Liver (tissue), 9 donors: ENCODE results near the gene YDJC. TPM values are rescaled to one million over a fixed set of nuclear protein-coding genes. Genes with fewer than 3 reads are reported as not detected.

Experiments
- DNase-seq: peaks from one replicate; pipeline ENCODE4 v3.0.0-alpha.2; 2017; ENCODE audit warnings: low spot score
- H3K27ac ChIP-seq, 2 donors: one replicate each; pipeline ENCODE4 v1.7.0; 2013; ENCODE audit warnings: inconsistent platforms in 2 of 2, low read length in 2 of 2, control low read depth in 1 of 2, low read depth in 1 of 2, mild to moderate bottlenecking in 1 of 2
- H3K27me3 ChIP-seq, 4 donors: one replicate each; pipeline versions ENCODE4 v1.6.1 to v1.7.0; 2013; ENCODE audit warnings: low read length in 3 of 4, inconsistent platforms in 1 of 4, mild to moderate bottlenecking in 1 of 4, moderate library complexity in 1 of 4; ENCODE audit not compliant: control insufficient read depth in 4 of 4, insufficient read depth in 4 of 4
- H3K36me3 ChIP-seq, 4 donors: one replicate each; pipeline versions ENCODE4 v1.6.1 to v1.7.0; 2013; ENCODE audit warnings: low read length in 3 of 4, mild to moderate bottlenecking in 3 of 4, low read depth in 1 of 4, moderate library complexity in 1 of 4; ENCODE audit not compliant: control insufficient read depth in 4 of 4, insufficient read depth in 3 of 4
- H3K4me1 ChIP-seq, 4 donors: one replicate each; pipeline versions ENCODE4 v1.6.1 to v1.7.0; 2013; ENCODE audit warnings: low read length in 3 of 4, mild to moderate bottlenecking in 3 of 4, moderate library complexity in 1 of 4; ENCODE audit not compliant: control insufficient read depth in 4 of 4, insufficient read depth in 4 of 4
- H3K4me3 ChIP-seq, 3 donors: one replicate each; pipeline versions ENCODE4 v1.6.1 to v1.7.0; 2013; ENCODE audit warnings: low read length in 3 of 3, control low read depth in 1 of 3, low read depth in 1 of 3, mild to moderate bottlenecking in 1 of 3
- H3K9ac ChIP-seq, 2 donors: one replicate each; pipeline ENCODE4 v1.7.0; 2013; ENCODE audit warnings: low read length in 2 of 2, mild to moderate bottlenecking in 2 of 2, moderate library complexity in 2 of 2, control low read depth in 1 of 2, low read depth in 1 of 2
- H3K9me3 ChIP-seq, 4 donors: one replicate each; pipeline versions ENCODE4 v1.6.1 to v1.7.0; 2013; ENCODE audit warnings: low read length in 3 of 4; ENCODE audit not compliant: control insufficient read depth in 4 of 4
- EGR1 ChIP-seq, 2 donors: IDR thresholded peaks; 2 replicates each; pipeline ENCODE4 v1.6.1; 2016 to 2018; ENCODE audit warnings: antibody characterized with exemption in 2 of 2, low read depth in 2 of 2
- FOXA1 ChIP-seq: IDR thresholded peaks from 2 replicates; pipeline ENCODE4 v1.6.1; 2016; ENCODE audit warnings: antibody characterized with exemption
- FOXA2 ChIP-seq: IDR thresholded peaks from 2 replicates; pipeline ENCODE4 v1.6.1; 2016; ENCODE audit warnings: antibody characterized with exemption
- GABPA ChIP-seq, 2 donors: IDR thresholded peaks in 1 of 2; conservative IDR thresholded peaks in 1 of 2; 2 replicates each; pipeline ENCODE4 v1.6.1; 2016; ENCODE audit warnings: antibody characterized with exemption in 2 of 2, mild to moderate bottlenecking in 1 of 2, moderate library complexity in 1 of 2
- HNF4A ChIP-seq, 2 donors: conservative IDR thresholded peaks; 2 replicates each; pipeline ENCODE4 v1.6.1; 2016; ENCODE audit warnings: antibody characterized with exemption in 2 of 2, mild to moderate bottlenecking in 2 of 2
- HNF4G ChIP-seq: IDR thresholded peaks from 2 replicates; pipeline ENCODE4 v1.6.1; 2016; ENCODE audit warnings: antibody characterized with exemption
- JUND ChIP-seq, 2 donors: IDR thresholded peaks; 2 replicates each; pipeline ENCODE4 v1.6.1; 2016; ENCODE audit warnings: antibody characterized with exemption in 2 of 2
- NR2F2 ChIP-seq: IDR thresholded peaks from 2 replicates; pipeline ENCODE4 v1.6.1; 2016; ENCODE audit warnings: antibody characterized with exemption
- RAD21 ChIP-seq, 2 donors: IDR thresholded peaks; 2 replicates each; pipeline ENCODE4 v1.6.1; 2016; ENCODE audit warnings: antibody characterized with exemption in 2 of 2, mild to moderate bottlenecking in 2 of 2
- REST ChIP-seq: IDR thresholded peaks from 2 replicates; pipeline ENCODE4 v1.6.1; 2016; ENCODE audit warnings: antibody characterized with exemption, mild to moderate bottlenecking
- RXRA ChIP-seq, 2 donors: IDR thresholded peaks; 2 replicates each; pipeline ENCODE4 v1.6.1; 2017 to 2018; ENCODE audit warnings: antibody characterized with exemption in 2 of 2, mild to moderate bottlenecking in 1 of 2
- SP1 ChIP-seq: IDR thresholded peaks from 2 replicates; pipeline ENCODE4 v1.6.1; 2018; ENCODE audit warnings: antibody characterized with exemption, mild to moderate bottlenecking
- TAF1 ChIP-seq: conservative IDR thresholded peaks from 2 replicates; pipeline ENCODE4 v1.6.1; 2016; ENCODE audit warnings: antibody characterized with exemption, mild to moderate bottlenecking
- YY1 ChIP-seq: IDR thresholded peaks from 2 replicates; pipeline ENCODE4 v1.6.1; 2016; ENCODE audit warnings: antibody characterized with exemption, mild to moderate bottlenecking
- ZBTB33 ChIP-seq: IDR thresholded peaks from 2 replicates; pipeline ENCODE4 v1.6.1; 2016; ENCODE audit warnings: antibody characterized with exemption
- WGBS: extraction: QIAGEN DNeasy Blood & Tissue Kit; methylation state at CpG from one replicate; pipeline ENCODE4 v1.1.7; 2013; 5-methylcytosine and 5-hydroxymethylcytosine counted together
- polyA plus RNA-seq, 2 donors: library from polyadenylated mRNA; stranded (reverse) in 1 of 2; unstranded in 1 of 2; fragments of 200-250 nt in 1 of 2; fragments of >200 nt in 1 of 2; fragmentation: Nextera tagmentation in 1 of 2; extraction: Ambion mirVana in 1 of 2; gene quantifications; one replicate each; pipeline versions ENCODE4 v1.2.1 to v1.2.3, GENCODE V29; 2013 to 2015
- total RNA-seq, 2 donors: library from RNA; depleted of rRNA; stranded (reverse); fragments of >200 nt; gene quantifications; one replicate each; pipeline ENCODE4 v1.2.3, GENCODE V29; 2014
- TF ChIP-seq, protein P1 (sequence below): IDR thresholded peaks from 2 replicates; pipeline ENCODE4 v1.6.1; 2016; ENCODE audit warnings: antibody characterized with exemption
- TF ChIP-seq, protein P2 (sequence below): IDR thresholded peaks from 2 replicates; pipeline ENCODE4 v1.6.1; 2016; ENCODE audit warnings: antibody characterized with exemption
- donor health status: healthy.
- donor health status: healthy.
- donor health status: healthy.
- donor health status: healthy.
- donor health status: healthy.

YDJC gene
- total and polyA plus RNA-seq, 4 donors, result 8.0 to 18.7 (median 8.3) TPM

- Histone ChIP-seq H3K4me1 (peaks cover 11 to 17% (median 13%) of the 10 kb centered on the region in 4 donors), H3K36me3 (peaks cover 0 to 6% (median 4%) of the 10 kb centered on the region in 4 donors), H3K27ac (no peak overlapping the region), H3K27me3 (no peaks in the 10 kb centered on the region), H3K9me3 (no peaks in the 10 kb centered on the region), H3K9ac (no peak overlapping the region), H3K4me3 (peak overlapping the region in 1 of 3 donors; percentile 52)
- 30% methylated on average over 6 of the region's 6 CpGs for WGBS
- TF ChIP-seq GABPA (IDR thresholded peaks at IDR 0.05 in 1 of 2, conservative IDR thresholded peaks at IDR 0.05 in 1 of 2) (no peak), ZBTB33 (no peak), SP1 (no peak), HNF4G (no peak), REST (no peak), TAF1 (no peak), HNF4A (conservative IDR thresholded peaks at IDR 0.05) (no peak), EGR1 (IDR thresholded peaks at IDR 0.05; ENCODE audit: low read depth in 2 of 2) (no peak), JUND (IDR thresholded peaks at IDR 0.05) (no peak), FOXA2 (no peak), NR2F2 (no peak), RAD21 (IDR thresholded peaks at IDR 0.05) (no peak), YY1 (no peak)
- TF ChIP-seq, protein P1, sequence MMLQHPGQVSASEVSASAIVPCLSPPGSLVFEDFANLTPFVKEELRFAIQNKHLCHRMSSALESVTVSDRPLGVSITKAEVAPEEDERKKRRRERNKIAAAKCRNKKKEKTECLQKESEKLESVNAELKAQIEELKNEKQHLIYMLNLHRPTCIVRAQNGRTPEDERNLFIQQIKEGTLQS, result no peak
- TF ChIP-seq, protein P2, sequence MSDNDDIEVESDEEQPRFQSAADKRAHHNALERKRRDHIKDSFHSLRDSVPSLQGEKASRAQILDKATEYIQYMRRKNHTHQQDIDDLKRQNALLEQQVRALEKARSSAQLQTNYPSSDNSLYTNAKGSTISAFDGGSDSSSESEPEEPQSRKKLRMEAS, result no peak
- peak; percentile 30 for DNase-seq
These were observed 21.1 kb upstream of the YDJC start for GRCh38 chr22:21650823-21651520.

- no peak overlapping the region for H3K9ac ChIP-seq
- 98% methylated on average over 7 of the region's 7 CpGs for WGBS
- no peak overlapping the region for H3K4me3 ChIP-seq
- H3K9me3 ChIP-seq, result no peaks in the 10 kb centered on the region
- H3K27me3 ChIP-seq, result no peaks in the 10 kb centered on the region
- H3K27ac ChIP-seq, result no peak overlapping the region
- DNase-seq, result no peak
- TF ChIP-seq RXRA (IDR thresholded peaks at IDR 0.05) (no peak), FOXA1 (no peak), EGR1 (IDR thresholded peaks at IDR 0.05; ENCODE audit: low read depth in 2 of 2) (no peak), GABPA (IDR thresholded peaks at IDR 0.05 in 1 of 2, conservative IDR thresholded peaks at IDR 0.05 in 1 of 2) (no peak), HNF4G (no peak), NR2F2 (no peak), SP1 (no peak), ZBTB33 (no peak), REST (no peak), FOXA2 (no peak)
- TF ChIP-seq, protein P2, result no peak
- H3K4me1 ChIP-seq, result peaks cover 11 to 17% (median 13%) of the 10 kb centered on the region in 4 donors
- peaks cover 0 to 6% (median 4%) of the 10 kb centered on the region in 4 donors for H3K36me3 ChIP-seq
These were observed 20.5 kb upstream of the YDJC start for GRCh38 chr22:21650280-21650679.
